Stimulated activated CD4-positive, alpha-beta T cell treated with anti-CD3 and anti-CD28 coated beads, Interleukin-1b, Interleukin-23, amount 100 ng/mL, for 24 hours (primary cell): Measurements from ENCODE around the gene DTWD2.
"Not testable (repeated sequence)": the region's sequence is repeated elsewhere in the genome, so short reads cannot be mapped to it uniquely, and the experiment has no call there.

Experiments used
- DNase-seq, 4 experiments: peaks; one replicate each; pipeline ENCODE4 v3.0.0-alpha.2; 2020; ENCODE audit warnings: low read depth in 4 of 4, low spot score in 1 of 4

DTWD2 gene

DNA sequence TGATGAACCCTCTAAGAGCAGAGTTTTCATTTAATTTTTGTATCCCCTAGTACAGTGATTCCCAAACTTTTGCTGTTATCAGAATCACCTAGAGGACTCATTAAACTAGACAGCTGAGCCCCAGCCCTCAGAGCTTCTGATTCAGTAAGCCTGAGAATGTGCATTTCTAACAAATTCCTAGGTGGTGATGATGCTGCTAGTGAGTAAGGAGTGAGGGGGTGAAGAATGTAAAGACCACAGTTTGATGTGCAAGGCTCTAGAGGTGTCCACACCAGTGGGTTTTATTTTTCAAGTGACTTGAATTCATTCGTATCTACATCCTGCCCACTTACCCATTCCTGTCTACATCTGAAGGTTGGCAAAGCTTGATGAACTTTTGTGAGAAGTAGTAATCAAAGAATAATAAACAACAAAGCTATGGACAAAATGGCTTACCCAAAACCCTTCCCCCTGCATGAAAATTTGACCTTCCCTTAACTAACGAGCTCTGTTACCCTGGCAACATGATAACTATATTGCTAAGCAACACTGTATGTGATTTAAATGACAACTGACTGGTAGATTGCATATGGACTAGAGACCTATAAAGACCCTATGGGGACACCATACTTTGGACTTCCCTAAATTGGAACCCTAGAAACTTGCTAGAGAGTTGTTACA, 35.2 kb downstream of the DTWD2 start:
- DNase-seq: no peak

DNA sequence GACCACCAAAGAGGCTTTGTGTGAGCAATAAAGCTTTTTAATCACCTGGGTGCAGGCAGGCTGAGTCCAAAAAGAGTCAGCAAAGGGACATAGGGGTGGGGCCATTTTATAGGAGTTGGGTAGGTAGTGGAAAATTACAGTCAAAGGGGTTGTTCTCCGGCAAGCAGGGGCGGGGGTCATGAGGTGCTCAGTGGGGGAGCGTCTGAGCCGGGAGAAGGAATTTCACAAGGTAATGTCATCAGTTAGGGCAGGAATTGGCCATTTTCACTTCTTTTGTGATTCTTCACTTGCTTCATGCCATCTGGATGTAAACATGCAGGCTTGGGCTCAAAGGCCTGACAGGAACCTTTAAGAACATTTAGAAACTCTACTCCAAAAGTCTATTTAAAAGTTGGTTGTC, 36.0 kb downstream of the DTWD2 start:
- not testable (repeated sequence) for DNase-seq

DNA sequence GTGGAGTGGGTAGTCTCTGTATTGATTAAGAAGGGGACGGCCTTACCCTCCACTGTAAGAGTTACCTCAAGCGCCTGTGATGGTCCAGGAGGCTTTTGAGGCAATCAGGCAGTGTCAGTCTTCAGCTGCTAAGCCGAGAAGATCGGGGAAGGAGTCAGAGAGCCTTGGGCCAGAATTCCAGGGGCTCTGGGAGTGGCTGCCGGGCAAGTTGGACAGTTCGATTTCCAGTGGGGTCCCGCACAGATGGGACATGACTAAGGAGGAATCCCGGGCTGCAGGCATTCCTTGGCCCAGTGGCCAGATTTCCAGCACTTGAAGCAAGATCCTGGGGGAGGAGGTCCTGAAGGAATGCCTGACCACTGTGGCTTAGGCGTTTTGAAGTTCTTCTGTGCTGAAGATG, 38.0 kb downstream of the DTWD2 start:
- DNase-seq: not testable (repeated sequence)

DNA sequence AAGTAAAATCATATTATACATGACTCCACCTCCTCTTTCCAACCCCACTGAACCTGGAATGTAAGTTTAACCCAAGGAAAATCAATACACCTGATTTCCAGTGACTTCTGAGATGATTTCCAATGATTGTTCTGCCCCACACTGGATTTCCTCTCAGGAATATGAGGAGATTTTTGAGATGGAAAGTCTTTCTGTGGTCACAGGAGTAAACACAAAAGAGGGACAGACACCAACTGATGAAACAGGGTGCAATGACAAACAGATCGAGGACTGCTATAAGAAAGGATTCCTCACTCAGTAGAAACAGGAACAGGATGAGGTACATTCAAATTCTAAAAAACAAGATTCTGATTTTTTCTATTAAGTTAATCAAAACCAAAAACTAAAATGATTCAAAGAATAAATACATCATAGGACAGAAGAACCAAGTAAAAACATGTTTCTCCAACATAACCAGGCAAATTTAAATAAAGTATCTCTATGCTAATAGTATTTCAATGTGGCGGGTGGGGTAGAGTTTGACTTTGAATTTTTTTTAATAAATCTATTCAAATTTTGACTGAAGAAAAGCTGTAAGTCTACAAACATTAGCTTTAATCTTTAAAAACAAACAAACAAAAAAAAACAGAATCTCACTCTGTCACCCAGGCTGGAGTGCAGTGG, 42.1 kb downstream of the DTWD2 start:
- no peak for DNase-seq

DNA sequence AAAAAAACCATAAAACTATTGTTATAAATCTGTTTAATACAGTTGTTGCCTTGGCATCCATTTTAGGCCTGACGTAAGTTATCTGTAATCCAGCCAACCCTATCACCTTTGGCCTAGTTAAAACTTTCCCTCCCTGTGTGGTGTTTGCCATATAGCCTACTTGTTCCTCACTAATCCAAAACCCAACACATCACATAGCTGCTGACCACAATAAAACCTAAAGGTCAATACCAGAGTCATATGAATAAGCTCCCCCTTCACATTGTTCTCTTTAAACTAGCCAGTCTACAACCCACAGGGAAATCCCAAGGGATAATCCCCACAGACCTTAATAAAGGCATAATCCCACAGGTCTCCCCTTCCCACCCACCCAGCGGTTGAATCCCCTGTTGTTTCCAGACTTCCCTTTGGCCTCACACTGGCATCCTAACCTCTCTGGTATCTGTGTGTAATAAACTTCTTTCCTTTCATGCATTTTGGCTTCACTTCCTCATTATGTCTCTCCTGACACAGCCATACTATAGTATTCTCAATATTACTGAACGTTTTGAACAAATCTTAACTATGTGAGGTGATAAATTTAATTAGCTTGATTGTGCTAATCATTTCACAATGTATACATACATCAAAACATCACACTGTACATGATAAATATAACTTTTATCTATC, 50.8 kb downstream of the DTWD2 start:
- no peak for DNase-seq

DNA sequence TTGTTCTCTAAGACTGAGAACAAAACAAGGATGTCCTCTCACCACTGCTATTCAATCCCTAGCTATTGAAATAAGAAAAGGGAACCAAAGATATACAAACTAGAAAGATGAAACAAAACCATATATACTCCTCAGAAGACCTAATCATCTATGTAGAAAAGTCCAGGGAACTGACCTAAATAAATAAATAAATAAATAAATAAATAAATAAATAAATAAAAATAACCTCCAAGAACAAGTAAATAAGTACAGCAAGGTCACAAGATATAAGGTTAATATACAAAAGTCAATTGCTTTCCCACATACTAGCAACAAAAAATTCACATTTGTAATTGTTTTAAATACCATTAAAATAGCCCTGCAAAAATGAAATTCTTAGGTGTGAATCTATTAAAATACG, 54.6 kb downstream of the DTWD2 start:
- DNase-seq: no peak

DNA sequence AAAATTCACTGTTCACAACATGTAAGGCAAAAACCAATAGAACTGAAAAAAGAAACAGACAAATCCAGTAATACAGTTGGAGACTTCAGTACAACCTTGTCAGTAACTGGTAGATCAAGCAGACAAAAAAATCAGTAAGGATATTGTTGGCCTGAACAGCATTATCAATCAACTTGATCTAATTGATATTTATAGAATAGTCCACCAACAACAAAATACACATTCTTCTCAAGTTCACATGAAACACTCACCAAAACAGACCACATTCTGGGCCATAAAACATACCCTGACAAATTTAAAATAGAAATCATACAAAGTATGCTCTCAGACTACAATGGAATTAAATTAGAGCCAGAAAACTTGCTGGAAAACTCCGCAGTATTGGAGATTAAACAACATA, 56.8 kb downstream of the DTWD2 start:
- DNase-seq: no peak

DNA sequence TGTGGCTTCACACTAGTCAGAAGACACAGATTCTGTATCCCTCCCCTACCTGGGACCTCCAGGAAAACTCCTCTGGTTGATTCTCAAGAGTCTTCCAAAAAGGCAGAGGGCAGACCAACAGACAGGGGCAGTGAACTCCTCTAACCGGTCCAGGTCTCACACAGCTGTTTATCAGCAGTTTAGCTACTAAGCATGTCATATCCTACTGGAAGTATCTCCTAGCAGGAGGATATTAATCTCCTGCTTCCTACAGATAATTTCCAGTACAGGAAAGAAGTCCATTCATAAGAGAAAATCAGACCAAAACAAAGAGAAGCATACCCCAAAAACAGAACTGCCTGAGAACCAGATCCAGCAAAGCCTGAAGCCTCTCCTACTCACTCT, 64.3 kb downstream of the DTWD2 start:
- no peak for DNase-seq

DNA sequence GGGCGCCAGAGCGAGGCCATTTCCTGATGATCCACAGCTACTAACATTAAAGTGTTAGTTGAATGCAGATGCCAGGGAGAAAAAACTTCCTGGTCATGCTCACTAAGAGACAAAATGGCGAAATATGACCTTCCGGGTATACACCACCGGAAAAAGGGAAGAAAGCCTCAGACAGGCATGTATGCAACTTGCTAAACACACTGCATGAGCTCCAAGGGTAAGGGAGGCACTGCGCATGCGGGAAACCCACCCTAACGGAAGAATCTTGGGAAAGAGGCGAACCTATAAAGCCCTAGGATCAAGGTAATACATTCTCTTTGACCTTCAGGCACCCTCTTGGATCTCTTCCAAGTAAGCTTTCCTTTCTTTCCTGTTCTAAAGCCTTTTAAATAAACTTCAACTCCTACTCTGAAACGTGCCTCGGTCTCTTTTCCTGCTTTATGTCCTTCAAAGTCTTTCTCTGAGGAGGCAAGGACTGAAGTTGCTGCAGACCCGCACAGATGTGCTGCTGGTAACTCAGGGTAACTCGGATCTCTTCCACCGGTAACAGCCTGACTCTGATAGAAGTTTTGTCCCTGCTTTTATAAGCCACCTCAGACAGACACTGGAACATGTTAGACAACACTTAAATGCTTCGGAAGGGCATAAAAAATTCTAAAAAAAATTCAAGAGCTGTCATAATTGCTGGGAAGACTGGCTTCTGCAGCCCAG, 64.9 kb downstream of the DTWD2 start:
- no peak for DNase-seq

DNA sequence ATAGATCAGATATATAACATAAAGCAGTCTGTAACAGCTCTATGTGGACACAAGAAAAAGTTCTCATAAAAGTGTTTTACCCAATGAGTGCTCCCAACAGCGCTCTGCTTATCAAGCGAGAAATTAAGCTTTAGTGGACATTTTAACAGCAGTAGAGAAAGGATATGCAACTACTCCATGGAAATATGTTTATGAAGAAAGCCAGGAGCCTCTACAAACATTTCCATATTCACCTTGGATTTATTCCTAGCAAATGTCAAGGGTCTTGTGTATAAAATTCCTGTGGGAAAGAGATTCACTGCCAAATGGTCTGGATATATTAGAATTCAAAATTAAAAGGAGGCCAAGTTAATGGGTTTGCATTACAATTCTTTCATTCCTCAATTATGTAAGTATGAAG, 66.5 kb downstream of the DTWD2 start:
- no peak for DNase-seq

DNA sequence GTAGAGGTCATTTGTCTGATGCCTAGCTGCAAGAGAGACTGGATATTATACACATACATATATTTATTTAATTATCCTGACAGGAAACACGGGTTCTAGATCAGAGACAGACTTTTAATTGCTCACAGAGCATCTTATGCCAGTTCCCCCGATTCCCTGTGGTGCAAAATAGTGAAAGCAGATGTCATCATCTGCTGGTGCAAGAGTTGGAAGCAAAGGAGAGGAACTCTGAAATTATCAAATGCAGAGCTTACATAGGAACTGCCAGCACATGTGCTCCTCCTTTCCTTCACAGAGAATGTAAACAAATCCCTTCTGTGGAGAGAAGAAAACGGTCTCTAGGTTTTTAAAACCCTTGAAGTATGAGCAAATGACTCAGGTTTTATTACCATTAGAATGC, 69.3 kb downstream of the DTWD2 start:
- no peak for DNase-seq

DNA sequence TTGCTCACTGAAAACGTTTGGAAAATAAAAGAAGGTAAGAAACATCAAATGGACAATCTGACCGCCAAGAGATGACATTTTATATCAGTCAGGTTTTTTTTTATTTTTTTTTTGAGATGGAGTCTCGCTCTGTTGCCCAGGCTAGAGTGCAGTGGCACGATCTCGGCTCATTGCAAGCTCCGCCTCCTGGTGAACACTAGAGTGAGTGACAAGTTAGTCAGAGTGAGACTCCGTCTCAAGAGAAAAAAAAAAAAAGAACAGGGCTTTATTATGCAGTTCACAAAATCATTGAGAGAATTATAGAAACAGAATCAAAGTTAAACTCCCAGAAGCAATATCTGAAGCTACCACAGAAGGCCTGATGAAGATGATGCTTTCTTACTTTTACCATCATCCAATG, 70.1 kb downstream of the DTWD2 start:
- no peak for DNase-seq

DNA sequence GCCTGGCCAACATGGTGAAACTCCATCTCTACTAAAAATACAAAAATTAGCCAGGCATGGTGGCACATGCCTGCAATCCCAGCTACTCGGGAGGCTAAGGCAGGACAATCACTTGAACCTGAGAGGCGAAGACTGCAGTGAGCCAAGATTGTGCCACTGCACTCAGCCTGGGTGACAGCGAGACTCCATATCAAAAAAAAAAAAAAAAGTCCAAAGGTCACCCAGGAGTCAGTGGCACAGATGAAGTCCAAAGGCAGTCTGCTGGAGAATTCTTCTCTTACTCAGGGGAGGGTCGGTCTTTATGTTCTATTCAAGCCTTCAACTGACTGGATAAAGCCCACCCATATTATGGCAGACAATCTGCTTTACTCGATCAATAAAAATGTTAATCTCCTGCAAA, 80.8 kb downstream of the DTWD2 start:
- DNase-seq: not testable (repeated sequence)

DNA sequence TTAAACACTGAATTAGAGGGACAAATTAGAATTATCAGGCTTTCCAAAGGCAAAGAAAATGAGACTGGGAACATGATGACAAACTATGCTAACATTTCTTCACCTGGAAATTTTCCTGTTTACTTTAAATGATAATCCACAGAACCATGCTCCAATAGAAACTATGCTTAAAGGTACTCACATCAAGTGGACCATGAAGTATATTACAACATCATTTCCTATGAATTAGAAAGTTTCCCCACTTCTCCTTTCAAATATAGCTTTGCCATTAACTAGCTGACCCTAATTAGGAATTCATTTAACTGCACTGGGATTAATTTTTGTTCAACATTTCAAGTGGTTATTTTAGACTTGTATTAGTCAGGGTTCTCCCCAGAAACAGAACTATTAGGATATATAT, 81.4 kb downstream of the DTWD2 start:
- no peak for DNase-seq

DNA sequence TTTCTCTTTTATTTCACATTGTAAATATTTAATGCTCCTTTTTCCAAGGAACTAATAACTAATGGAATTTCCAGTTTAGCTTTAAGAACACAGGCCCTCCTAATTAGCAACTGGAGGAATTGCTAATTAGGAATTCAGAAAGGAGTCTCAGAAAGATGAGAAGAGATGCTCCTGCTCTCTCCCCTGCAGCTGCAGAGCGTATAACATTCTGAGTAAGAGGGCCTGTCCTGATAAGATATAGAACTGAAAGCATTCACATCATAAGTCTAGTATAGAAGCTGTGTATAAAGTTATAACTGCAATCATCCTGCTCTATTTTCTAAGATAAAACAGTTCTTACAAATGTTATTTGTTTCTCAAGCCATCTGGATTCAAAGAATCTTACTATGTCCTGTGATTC, 83.2 kb downstream of the DTWD2 start:
- DNase-seq: no peak

DNA sequence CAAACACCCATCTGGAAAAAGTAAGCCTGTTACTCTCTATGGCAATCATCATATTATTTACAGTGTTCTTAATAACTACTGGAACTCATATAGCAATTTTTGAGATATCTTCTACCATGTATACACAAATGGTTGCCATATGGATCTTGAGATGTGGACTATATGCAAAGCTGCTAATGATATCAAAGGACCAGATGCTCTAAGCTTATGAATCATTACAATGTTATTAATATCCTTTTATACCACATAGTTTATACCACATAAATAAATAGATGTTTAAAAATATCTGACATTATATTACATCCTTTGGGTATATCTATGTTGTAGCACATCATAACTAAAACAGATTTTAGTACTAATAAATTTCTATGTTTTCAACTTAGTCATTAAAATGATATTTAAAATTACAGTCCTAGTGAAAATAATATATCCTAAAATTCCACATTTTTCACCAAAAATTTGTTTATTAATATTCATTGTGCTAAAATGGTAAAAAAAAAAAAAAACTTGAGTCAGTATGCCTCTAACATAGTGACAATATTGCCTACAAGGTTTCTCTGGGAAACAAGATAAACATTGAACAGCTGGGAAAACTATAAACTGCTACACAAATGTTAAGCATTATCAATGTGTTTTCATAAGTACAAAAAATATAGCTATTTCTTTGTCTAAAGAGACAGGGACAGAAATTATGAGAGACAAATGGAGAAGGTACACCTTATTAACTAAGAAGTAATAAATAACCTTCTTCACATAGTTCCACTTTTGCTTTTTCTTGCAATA, 85.5 kb downstream of the DTWD2 start:
- DNase-seq: no peak

DNA sequence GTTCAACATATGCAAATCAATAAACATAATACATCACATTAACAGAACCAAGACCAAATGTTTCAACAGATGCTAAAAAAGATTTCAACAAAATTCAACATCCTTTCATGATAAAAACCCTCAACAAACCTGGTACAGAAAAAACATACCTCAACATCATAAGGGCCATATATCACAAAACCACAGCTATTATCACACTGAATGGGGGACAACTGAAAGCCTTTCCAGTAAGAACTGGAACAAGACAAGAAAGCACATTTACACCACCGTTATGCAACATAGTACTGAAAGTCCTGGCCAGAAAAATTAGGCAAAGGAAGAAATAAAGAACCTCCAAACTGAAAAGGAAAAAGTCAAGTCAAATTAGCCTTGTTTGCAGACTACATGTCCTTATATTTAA, 93.6 kb downstream of the DTWD2 start:
- no peak for DNase-seq

DNA sequence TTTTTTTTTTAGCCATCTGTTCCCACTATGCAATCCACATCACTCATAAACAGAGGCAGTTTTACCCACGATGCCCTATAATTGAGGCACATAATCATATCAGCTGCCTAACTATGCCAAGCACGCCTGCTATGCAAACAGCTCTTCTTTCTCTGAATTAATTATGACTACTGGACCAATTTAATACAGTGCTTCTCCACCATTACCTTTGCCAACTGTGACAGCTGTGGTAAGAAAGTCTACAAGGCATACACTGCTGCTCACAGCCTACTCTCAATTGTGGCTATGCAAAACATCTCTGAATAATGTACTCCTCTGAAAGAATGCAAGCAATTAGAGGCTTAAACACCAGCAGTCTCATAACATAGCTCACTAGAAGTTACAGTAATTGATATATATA, 97.1 kb downstream of the DTWD2 start:
- DNase-seq: no peak

DNA sequence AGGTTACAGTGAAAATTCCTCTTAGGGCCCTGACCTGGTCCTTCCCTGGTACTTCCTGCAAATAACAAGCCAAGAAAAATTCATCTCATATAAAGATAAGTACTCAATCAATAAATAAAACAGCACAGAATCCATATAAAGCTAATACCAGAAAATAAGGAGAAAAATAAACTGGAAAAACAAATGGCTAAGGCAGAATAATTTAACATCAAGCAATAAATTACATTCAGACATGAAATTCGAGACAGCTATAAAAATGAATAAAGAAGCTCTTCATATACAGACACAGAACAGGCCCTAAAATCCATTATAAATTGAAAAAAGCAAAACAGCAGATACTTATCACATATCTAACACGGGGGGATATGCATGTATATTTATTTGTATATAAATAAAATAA, 99.2 kb downstream of the DTWD2 start:
- no peak for DNase-seq

DNA sequence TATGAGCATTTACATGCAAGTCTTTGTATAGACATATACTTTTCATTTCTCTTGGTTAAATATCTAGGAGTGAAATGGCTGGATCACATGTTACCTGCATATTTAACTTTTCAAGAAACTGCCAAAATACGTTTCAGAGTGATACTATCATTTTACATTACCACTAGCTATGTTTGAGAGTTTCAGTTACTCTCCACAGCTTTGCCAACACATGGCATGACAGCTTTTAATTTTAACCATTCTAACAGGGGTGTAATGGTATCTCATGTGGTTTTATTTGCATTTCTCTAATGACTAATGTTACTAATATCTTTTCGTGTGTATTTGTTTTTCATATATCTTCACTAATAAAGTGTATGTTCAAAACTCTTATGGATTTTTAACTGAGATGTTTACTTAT, 99.8 kb downstream of the DTWD2 start:
- no peak for DNase-seq

DNA sequence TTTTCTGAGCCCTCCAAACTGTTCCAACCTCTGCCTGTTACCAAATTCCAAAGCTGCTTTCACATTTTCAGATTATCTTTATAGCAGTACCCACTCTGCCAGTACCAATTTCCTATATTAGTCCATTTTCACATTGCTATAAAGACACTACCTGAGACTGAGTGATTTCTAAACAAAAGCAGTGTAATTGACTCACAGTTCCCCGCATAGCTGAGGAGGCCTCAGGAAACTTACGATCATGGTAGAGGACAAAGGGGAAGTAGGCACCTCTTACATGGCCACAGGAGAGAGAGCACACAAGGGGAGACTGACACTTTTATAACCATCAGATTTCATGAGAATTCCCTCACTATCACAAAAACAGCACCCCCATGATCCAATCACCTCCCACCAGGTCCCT, 105.0 kb downstream of the DTWD2 start:
- DNase-seq: no peak
